ENCODE data around the gene NOL11. TPM values are rescaled to one million over a fixed set of nuclear protein-coding genes. Genes with fewer than 3 reads are reported as not detected.
"Not testable (repeated sequence)": the region's sequence is repeated elsewhere in the genome, so short reads cannot be mapped to it uniquely, and the experiment has no call there.

Gene NOL11
- total RNA-seq, 2 experiments from 2014 or later: 59.4 to 73.6 TPM

DNA sequence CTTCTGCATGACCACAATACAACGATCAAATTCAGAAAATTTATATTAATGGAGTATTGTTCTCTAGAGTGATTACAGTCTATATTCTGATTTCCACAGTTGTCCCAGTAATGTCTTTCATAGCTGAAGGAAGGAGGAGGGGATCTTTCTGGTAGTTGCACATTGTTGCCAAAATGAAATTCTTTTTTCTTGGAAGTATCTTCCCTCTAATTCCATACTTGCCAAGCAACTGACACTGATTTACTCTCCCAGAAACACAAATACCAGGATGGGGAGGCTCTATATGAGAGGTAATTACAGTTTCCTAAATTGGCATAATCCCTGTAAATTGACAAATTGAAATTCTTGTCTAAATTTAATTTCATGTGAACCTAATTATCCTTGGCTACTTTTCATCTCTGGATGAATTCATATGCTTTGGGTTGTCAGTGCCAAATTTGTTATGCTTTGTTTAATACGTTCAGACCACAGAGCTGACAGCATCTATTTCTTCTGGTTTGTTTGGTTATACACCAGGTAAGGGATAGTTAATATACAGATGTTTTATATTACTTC, 30.0 kb downstream of the NOL11 start:
- ChIA-PET CTCF (interaction anchor here (1.7 kb wide), 1 partner anchor 8 kb away, joined by 5 read pairs; no protein-coding TSS in a partner anchor), POLR2A (no interaction called here)
- H3K27ac Mint-ChIP-seq: no peak overlapping the region
- H3K4me3 Mint-ChIP-seq: no peak overlapping the region
- no peaks in the 10 kb centered on the region for H3K9me3 Mint-ChIP-seq
- H3K4me1 Mint-ChIP-seq: peaks cover 6% of the 10 kb centered on the region
- H3K27me3 Mint-ChIP-seq: no peaks in the 10 kb centered on the region
- peaks cover 52% of the 10 kb centered on the region for H3K36me3 Mint-ChIP-seq (ENCODE audit: low read depth)
- no peak for DNase-seq

DNA sequence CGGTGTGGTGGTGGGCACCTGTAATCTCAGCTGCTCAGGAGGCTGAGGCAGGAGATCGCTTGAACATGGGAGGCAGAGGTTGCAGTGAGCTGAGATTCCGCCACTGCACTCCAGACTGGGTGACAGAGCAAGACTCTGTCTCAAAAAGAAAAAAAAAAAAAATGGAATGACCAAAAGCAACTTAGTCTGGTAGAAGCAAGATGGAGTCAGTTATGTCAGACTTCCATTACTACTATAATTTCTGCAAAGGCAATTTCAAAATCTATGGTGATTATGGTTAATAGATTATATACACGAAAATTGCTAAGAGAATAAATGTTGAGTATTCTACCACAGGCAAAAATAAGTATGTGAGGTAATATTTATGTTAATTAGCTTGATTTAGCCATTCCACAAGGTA, 32.3 kb downstream of the NOL11 start:
- Mint-ChIP-seq H3K4me1 (peaks cover 6% of the 10 kb centered on the region), H3K4me3 (no peak overlapping the region), H3K9me3 (no peaks in the 10 kb centered on the region), H3K27me3 (no peaks in the 10 kb centered on the region), H3K27ac (no peak overlapping the region), H3K36me3 (ENCODE audit: low read depth) (peaks cover 50% of the 10 kb centered on the region)
- DNase-seq: no peak
- POLR2A ChIA-PET: no interaction called here
- CTCF ChIA-PET: no interaction called here

DNA sequence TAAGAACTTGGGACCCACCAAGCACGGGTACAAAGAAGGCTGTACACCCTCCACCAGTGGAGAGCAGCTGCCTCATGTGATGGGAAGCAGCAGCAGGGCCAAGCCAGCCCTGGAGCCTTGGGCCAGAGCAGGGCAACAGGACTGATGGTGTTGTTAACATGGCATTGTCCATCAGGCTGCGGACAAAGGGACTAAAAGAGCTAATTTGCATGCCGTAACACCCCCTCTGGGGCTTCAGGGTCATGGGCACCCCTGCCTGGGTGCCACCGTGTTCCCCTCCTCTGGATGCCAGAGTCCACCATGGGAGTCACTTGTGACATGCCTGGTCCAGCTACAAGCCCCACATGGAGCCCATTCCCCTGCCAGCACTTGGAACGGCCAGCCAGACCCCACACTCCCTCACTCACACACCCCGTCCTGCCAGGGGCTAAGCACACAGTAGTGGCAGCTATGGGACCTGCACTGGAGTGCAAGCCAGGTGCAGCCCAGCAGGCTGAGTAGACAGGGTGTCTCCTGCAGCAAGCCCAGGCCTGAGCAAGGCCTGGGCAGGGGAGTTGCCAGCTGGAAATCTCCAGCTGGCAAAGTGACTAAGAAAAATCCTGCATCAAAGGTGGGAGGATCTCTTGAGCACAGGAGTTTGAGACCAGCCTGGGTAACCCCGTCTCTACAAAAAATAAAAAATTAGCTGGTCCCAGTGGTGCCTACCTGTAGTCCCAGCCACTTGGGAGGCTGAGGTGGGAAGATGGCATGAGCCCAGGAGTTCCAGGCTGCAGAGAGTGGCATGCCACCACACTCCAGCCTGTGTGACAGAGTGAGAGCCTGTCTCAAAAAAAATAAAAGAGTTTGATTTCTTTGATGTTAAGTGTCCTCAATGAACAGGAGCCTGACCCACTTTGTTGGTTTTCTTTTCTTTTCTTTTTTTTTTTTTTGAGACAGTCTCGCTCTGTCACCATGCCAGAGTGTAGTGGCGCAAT, 33.7 kb downstream of the NOL11 start:
- no peak for DNase-seq
- Mint-ChIP-seq H3K36me3 (ENCODE audit: low read depth) (peaks cover 55% of the 10 kb centered on the region), H3K4me1 (peaks cover 9% of the 10 kb centered on the region), H3K9me3 (no peaks in the 10 kb centered on the region), H3K27me3 (no peaks in the 10 kb centered on the region), H3K4me3 (no peak overlapping the region), H3K27ac (no peak overlapping the region)
- ChIA-PET CTCF (interaction anchor here (0.6 kb wide), 1 partner anchor 92 kb away, joined by 5 read pairs; no protein-coding TSS in a partner anchor), POLR2A (no interaction called here)

DNA sequence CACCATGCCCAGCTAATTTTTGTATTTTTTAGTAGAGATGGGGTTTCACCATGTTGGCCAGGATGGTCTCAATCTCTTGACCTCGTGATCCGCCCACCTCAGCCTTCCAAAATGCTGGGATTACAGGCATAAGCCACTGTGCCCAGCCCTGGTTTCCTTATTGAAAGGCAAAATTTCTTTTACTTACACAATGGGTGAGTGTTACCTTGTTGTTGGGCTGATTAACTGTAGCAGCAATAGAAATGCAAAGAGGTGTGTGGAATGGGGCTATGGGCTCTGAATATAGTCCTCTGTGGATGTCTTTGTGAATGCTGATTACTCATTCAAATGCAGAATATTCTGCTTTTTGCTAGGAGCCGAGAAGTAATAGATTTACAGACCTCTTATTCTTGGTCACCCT, 34.4 kb downstream of the NOL11 start:
- CTCF ChIA-PET: interaction anchor here (0.6 to 0.9 kb wide), 2 partner anchors 16 to 115 kb away, joined by 3 read pairs; no protein-coding TSS in a partner anchor
- POLR2A ChIA-PET: interaction anchor here (0.5 kb wide), 1 partner anchor 8 kb away, joined by 3 read pairs; no protein-coding TSS in a partner anchor
- peaks cover 52% of the 10 kb centered on the region for H3K36me3 Mint-ChIP-seq (ENCODE audit: low read depth)
- H3K9me3 Mint-ChIP-seq, H3K27ac Mint-ChIP-seq, DNase-seq, H3K4me3 Mint-ChIP-seq, H3K27me3 Mint-ChIP-seq, H3K4me1 Mint-ChIP-seq: not testable (repeated sequence)

DNA sequence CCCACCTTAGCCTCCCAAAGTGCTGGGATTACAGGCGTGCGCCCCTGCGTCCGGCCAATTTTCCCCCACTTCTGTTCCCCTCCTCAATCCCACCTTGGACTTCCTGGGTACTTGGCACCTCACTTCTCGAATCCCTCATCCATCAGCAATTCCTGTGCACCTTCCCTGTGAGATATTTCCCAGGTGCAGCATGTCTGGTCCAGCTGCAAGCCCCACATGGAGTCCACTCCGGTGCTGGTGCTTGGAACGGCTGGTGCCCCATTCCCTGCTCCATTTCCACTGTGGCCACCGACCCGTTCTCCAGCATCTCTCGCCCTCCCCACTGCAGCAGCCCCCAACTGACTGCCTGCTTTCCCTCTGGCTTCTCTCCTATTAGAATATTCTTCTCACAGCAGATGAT, 35.3 kb downstream of the NOL11 start:
- Mint-ChIP-seq H3K4me1 (peaks cover 4% of the 10 kb centered on the region), H3K4me3 (no peak overlapping the region), H3K36me3 (ENCODE audit: low read depth) (peaks cover 43% of the 10 kb centered on the region), H3K27me3 (no peaks in the 10 kb centered on the region), H3K9me3 (no peaks in the 10 kb centered on the region), H3K27ac (no peak overlapping the region)
- DNase-seq: no peak
- ChIA-PET CTCF (interaction anchor here (0.9 kb wide), 1 partner anchor 16 kb away, joined by 3 read pairs; no protein-coding TSS in a partner anchor), POLR2A (no interaction called here)

DNA sequence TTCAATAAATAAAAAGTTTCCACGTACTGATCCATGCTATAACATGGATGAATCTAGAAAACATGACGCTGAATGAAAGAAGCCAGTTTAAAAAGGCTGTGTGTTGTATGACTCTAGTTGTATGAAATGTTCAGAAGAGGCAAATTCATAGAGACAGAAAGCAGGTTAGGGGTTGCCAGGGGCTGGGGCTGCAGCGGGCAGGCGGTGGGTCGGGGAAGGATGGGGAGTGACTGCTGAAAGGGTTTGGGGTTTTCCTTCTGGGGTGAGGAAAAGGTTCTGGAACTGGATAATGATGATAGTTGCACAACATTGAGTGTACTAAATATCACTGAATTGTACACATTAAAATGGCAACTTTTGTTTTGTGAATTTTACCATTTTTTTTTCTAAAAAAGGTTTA, 36.3 kb downstream of the NOL11 start:
- no peak for DNase-seq
- no peaks in the 10 kb centered on the region for H3K9me3 Mint-ChIP-seq
- H3K36me3 Mint-ChIP-seq (ENCODE audit: low read depth): peaks cover 34% of the 10 kb centered on the region
- H3K27ac Mint-ChIP-seq: peak overlapping the region; percentile 50
- ChIA-PET CTCF (interaction anchor here (0.6 kb wide), 1 partner anchor 449 kb away, joined by 3 read pairs; no protein-coding TSS in a partner anchor), POLR2A (no interaction called here)
- H3K27me3 Mint-ChIP-seq: no peaks in the 10 kb centered on the region
- H3K4me3 Mint-ChIP-seq: no peak overlapping the region
- H3K4me1 Mint-ChIP-seq: peaks cover 4% of the 10 kb centered on the region

DNA sequence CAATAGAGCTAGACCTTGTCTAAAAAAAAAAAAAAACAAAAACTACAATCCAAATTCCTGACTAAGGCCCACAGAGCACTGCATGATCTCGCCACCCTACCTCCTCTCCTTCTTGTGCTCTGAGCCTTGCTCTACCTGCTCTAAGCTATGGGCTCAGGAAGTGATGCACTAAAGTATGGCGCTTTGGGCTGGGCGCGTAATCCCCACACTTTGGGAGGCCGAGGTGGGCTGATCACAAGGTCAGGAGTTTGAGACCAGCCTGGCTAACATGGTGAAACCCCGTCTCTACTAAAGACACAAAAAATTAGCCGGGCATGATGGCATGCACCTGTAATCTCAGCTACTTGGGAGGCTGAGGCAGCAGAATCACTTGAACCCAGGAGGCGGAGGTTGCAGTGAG, 37.0 kb downstream of the NOL11 start:
- ChIA-PET POLR2A (interaction anchor here (0.7 kb wide), 1 partner anchor 675 kb away, joined by 3 read pairs; no protein-coding TSS in a partner anchor), CTCF (interaction anchor here (0.6 kb wide), 1 partner anchor 450 kb away, joined by 3 read pairs; no protein-coding TSS in a partner anchor)
- not testable (repeated sequence) for H3K27me3 Mint-ChIP-seq, H3K9me3 Mint-ChIP-seq, H3K27ac Mint-ChIP-seq, H3K4me3 Mint-ChIP-seq, DNase-seq, H3K4me1 Mint-ChIP-seq
- H3K36me3 Mint-ChIP-seq (ENCODE audit: low read depth): peaks cover 30% of the 10 kb centered on the region

DNA sequence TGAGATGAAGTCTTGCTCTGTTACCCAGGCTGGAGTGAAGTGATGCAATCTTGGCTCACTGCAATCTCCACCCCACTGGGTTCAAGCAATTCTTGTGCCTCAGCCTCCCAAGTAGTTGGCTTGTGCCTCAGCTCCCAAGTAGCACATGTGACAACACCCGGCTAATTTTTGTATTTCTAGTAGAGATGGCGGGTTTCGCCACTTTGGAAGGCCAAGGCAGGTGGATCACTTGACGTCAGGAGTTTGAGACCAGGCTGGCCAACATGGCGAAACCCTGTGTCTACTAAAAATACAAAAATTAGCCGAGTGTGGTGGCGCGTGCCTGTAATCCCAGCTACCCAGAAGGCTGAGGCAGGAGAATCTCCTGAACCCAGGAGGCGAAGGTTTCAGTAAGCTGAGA, 39.0 kb downstream of the NOL11 start:
- H3K4me1 Mint-ChIP-seq, H3K4me3 Mint-ChIP-seq, POLR2A ChIA-PET, H3K9me3 Mint-ChIP-seq, H3K27ac Mint-ChIP-seq, DNase-seq, H3K27me3 Mint-ChIP-seq: not testable (repeated sequence)
- CTCF ChIA-PET: interaction anchor here (1.0 kb wide), 1 partner anchor 43 kb away, joined by 3 read pairs; no protein-coding TSS in a partner anchor
- H3K36me3 Mint-ChIP-seq (ENCODE audit: low read depth): peaks cover 15% of the 10 kb centered on the region

DNA sequence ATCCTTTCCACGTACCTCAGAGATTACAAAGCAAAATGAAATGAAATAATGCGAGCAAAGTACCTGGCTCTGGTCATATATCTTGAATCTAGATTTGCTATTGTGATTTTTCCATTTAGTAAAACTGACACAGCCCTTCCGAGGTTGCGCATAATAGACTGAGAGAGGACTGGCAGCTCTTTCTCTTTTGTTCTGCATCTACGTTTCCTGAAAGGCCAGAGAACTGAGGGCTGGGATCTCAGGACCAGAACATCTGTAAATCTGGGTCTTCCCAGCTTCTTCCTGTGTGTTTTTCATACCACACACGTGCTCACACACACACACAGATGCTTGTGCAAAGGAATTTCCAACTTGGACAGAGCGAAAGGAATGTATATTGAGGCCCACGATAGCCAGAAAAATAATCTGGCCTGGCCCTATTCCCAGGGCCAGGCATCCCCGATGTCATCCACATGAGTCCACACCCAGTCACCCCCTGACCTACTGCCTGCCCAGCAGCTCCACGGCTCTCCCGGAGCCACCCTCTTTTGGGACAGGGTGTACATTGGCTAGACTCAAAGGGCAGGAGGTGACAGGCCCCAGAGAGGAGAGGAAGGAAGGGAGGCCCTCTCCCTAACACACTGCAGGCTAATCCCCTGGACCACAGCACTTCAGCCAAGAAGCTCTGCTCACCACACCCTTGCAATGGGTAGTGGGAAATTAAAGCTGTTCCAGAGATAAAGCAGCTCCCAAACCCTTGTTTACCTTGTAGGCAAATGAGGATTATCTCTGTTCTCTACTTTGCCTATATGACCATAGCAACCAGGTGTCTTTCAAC, 41.8 kb downstream of the NOL11 start:
- Mint-ChIP-seq H3K4me3 (no peak overlapping the region), H3K9me3 (no peaks in the 10 kb centered on the region), H3K4me1 (peaks cover 4% of the 10 kb centered on the region), H3K27ac (no peak overlapping the region), H3K36me3 (ENCODE audit: low read depth) (peaks cover 5% of the 10 kb centered on the region), H3K27me3 (no peaks in the 10 kb centered on the region)
- ChIA-PET POLR2A (no interaction called here), CTCF (interaction anchor here (0.5 kb wide), 1 partner anchor 445 kb away, joined by 4 read pairs; no protein-coding TSS in a partner anchor)
- no peak for DNase-seq

DNA sequence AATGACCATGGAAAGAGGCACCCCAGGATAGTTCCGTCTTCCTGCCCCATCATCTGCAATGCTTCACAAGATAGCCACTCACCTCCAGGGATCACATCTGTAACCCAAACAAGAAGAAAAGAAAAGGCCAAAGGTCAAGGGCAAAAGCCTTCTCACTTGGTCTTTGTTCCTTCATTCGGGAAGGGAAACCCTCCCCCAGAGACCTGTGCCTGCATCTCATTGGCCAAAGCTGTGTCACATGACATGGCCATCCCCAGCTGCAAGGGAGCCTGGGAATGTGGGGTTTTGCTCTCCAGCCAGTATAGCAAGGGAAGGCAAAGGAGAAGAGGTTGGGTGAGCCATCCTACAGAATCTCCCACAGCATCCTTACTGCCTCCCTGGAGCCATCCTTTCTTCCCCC, 47.9 kb downstream of the NOL11 start:
- no peaks in the 10 kb centered on the region for H3K27me3 Mint-ChIP-seq
- H3K27ac Mint-ChIP-seq: no peak overlapping the region
- POLR2A ChIA-PET: no interaction called here
- H3K36me3 Mint-ChIP-seq (ENCODE audit: low read depth): no peaks in the 10 kb centered on the region
- H3K4me3 Mint-ChIP-seq: no peak overlapping the region
- H3K4me1 Mint-ChIP-seq: no peaks in the 10 kb centered on the region
- CTCF ChIA-PET: no interaction called here
- no peaks in the 10 kb centered on the region for H3K9me3 Mint-ChIP-seq
- DNase-seq: no peak

DNA sequence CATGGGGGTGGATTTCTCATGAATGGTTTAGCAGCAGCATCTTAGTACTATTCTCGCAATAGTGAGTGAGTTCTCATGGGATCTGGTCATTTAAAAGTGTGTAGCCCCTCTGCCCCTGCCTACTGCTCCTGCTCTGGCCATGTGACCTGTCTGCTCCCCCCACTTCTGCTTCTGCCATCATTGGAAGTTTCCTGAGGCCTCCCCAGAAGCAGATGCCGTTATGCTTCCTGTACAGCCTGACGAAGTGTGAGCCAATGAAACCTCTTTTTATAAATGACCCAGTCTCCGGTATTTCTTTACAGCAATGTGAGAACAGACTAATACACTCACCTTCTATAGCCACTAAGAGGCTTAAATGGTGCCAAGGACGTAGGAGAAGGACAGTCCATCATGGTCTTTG, 51.5 kb downstream of the NOL11 start:
- CTCF ChIA-PET: interaction anchor here (1.0 kb wide), 1 partner anchor 16 kb away, joined by 3 read pairs; no protein-coding TSS in a partner anchor
- POLR2A ChIA-PET: no interaction called here
- Mint-ChIP-seq H3K27me3 (no peaks in the 10 kb centered on the region), H3K36me3 (ENCODE audit: low read depth) (no peaks in the 10 kb centered on the region), H3K4me3 (no peak overlapping the region), H3K9me3 (no peaks in the 10 kb centered on the region), H3K27ac (no peak overlapping the region), H3K4me1 (no peaks in the 10 kb centered on the region)
- DNase-seq: no peak

DNA sequence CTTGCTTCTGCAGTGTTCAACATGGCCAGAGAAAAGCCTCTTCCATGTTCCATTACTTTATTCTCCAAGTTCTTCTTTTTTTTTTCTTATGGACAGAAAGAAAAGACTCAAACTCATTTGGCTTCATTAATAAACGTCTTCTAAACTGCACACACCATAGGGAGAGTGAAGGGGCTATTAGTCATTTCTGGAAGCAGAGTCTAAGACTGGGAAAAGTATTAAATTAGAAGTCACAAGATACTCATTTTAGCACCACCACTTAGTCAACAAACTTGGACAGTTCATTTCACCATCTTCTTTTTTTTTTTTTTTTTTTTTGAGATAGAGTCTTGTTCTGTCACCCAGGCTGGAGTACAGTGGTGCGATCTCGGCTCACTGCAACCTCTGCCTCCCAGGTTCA, 52.8 kb downstream of the NOL11 start:
- CTCF ChIA-PET: no interaction called here
- Mint-ChIP-seq H3K27me3 (no peaks in the 10 kb centered on the region), H3K4me1 (no peaks in the 10 kb centered on the region), H3K27ac (no peak overlapping the region), H3K36me3 (ENCODE audit: low read depth) (no peaks in the 10 kb centered on the region), H3K9me3 (no peaks in the 10 kb centered on the region), H3K4me3 (no peak overlapping the region)
- no peak for DNase-seq
- POLR2A ChIA-PET: no interaction called here

All from activated CD4-positive, alpha-beta T cell treated with anti-CD3 and anti-CD28 coated beads, Interleukin-2, amount 10 ng/mL, durations not matched to agents 7 days and 5 days (primary cell).